ENCODE measurements around the gene FLVCR2. TPM values are rescaled to one million over a fixed set of nuclear protein-coding genes. Genes with fewer than 3 reads are reported as not detected.
A peak's percentile ranks its signal among the peaks of the same experiment; 100 is the strongest.

FLVCR2 gene
- total RNA-seq, 1 experiment from 2014 or later, result 6.6 TPM

DNA sequence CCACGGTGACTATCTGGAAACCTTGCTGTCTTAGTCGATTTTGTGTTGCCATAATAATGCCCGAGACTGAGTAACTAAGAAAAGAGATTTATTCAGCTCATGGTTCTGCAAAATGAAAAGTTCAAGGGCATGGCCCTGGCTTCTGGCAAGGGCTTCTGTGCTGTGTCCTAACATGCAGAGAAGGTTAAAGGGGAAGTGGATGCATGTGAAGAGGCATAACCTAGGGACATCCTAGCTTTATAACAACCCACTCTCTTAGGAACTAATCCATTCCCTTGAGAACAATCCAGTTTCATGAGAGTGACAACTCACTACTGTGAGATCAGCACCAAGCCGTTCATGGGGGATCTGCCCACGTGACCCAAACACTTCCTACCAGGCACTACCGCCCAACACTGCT, 11.5 kb downstream of the FLVCR2 start:
- Mint-ChIP-seq H3K9me3 (peaks cover 32% of the 10 kb centered on the region), H3K27me3 (ENCODE audit: low read depth) (no peaks in the 10 kb centered on the region; the same call in none of the 2 replicates), H3K27ac (no peak overlapping the region), H3K4me3 (no peak overlapping the region), H3K4me1 (peaks cover 13% of the 10 kb centered on the region), H3K36me3 (peaks cover 29% of the 10 kb centered on the region)
- DNase-seq (ENCODE audit: low spot score), result no peak
- ATAC-seq, result no peak
- POLR2A ChIA-PET, result no interaction called here
- TF ChIP-seq, protein P1, sequence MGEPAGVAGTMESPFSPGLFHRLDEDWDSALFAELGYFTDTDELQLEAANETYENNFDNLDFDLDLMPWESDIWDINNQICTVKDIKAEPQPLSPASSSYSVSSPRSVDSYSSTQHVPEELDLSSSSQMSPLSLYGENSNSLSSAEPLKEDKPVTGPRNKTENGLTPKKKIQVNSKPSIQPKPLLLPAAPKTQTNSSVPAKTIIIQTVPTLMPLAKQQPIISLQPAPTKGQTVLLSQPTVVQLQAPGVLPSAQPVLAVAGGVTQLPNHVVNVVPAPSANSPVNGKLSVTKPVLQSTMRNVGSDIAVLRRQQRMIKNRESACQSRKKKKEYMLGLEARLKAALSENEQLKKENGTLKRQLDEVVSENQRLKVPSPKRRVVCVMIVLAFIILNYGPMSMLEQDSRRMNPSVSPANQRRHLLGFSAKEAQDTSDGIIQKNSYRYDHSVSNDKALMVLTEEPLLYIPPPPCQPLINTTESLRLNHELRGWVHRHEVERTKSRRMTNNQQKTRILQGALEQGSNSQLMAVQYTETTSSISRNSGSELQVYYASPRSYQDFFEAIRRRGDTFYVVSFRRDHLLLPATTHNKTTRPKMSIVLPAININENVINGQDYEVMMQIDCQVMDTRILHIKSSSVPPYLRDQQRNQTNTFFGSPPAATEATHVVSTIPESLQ (CRISPR knock-in tag; IDR thresholded peaks at IDR 0.05), result no peak
- TF ChIP-seq, protein P2, sequence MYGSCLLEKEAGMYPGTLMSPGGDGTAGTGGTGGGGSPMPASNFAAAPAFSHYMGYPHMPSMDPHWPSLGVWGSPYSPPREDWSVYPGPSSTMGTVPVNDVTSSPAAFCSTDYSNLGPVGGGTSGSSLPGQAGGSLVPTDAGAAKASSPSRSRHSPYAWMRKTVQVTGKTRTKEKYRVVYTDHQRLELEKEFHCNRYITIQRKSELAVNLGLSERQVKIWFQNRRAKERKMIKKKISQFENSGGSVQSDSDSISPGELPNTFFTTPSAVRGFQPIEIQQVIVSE (CRISPR knock-in tag; IDR thresholded peaks at IDR 0.05; ENCODE audit: borderline replicate concordance), result no peak
- no peak for TF ChIP-seq ZBTB21 (CRISPR knock-in tag; IDR thresholded peaks at IDR 0.05; ENCODE audit: borderline replicate concordance)
- TF ChIP-seq, protein P3, sequence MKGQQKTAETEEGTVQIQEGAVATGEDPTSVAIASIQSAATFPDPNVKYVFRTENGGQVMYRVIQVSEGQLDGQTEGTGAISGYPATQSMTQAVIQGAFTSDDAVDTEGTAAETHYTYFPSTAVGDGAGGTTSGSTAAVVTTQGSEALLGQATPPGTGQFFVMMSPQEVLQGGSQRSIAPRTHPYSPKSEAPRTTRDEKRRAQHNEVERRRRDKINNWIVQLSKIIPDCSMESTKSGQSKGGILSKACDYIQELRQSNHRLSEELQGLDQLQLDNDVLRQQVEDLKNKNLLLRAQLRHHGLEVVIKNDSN (CRISPR knock-in tag; IDR thresholded peaks at IDR 0.05), result no peak
- CTCF ChIA-PET, result interaction anchor here (1.3 to 1.8 kb wide), 2 partner anchors 12 to 64 kb away, joined by 3 to 6 read pairs; partner anchors contain the start of gene FLVCR2

DNA sequence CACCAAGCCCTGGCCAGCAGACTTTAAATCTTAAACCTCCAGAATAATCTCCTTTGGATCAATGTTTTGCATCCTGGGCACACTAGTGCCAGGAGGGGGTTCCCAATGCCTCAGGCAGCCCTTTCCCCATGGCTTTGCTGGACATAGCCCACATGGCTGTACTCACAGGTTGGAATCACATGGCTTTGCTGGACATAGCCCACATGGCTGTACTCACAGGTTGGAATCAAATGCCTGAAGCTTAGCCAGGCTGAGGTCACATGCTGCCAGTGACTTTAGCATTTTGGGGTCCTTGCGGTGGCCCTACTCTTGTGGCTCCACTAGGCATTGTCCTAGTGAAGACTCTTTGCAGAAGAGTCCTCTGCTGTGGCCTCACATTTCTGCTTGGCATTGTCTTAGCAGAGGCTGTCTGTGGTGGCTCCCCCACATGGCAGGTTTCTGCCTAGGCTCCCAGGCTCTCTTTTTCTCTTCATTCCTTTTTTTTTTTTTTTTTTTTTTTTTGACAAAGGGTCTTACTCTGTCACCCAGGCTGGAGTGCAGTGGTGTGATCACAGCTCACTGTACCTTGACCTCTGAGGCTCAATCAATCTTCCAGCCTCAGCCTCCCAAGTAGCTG, 13.0 kb downstream of the FLVCR2 start:
- ChIA-PET CTCF (interaction anchor here (0.7 kb wide), 1 partner anchor 81 kb away, joined by 4 read pairs; no protein-coding TSS in a partner anchor), POLR2A (no interaction called here)
- H3K27me3 Mint-ChIP-seq (ENCODE audit: low read depth), result no peaks in the 10 kb centered on the region; the same call in none of the 2 replicates
- peaks cover 32% of the 10 kb centered on the region for H3K9me3 Mint-ChIP-seq
- peaks cover 29% of the 10 kb centered on the region for H3K36me3 Mint-ChIP-seq
- TF ChIP-seq, protein P2 (CRISPR knock-in tag; IDR thresholded peaks at IDR 0.05; ENCODE audit: borderline replicate concordance), result no peak
- TF ChIP-seq TP53 (CRISPR knock-in tag; IDR thresholded peaks at IDR 0.05) (no peak), JAZF1 (CRISPR knock-in tag; IDR thresholded peaks at IDR 0.05) (no peak), ZNF121 (CRISPR knock-in tag; IDR thresholded peaks at IDR 0.05) (no peak), ETV6 (CRISPR knock-in tag; IDR thresholded peaks at IDR 0.05) (no peak), SOX15 (CRISPR knock-in tag; IDR thresholded peaks at IDR 0.05) (no peak)
- H3K27ac Mint-ChIP-seq, result no peak overlapping the region
- peak; percentile 69 for ATAC-seq
- DNase-seq (ENCODE audit: low spot score), result no peak
- no peak overlapping the region for H3K4me3 Mint-ChIP-seq
- H3K4me1 Mint-ChIP-seq, result peaks cover 12% of the 10 kb centered on the region

DNA sequence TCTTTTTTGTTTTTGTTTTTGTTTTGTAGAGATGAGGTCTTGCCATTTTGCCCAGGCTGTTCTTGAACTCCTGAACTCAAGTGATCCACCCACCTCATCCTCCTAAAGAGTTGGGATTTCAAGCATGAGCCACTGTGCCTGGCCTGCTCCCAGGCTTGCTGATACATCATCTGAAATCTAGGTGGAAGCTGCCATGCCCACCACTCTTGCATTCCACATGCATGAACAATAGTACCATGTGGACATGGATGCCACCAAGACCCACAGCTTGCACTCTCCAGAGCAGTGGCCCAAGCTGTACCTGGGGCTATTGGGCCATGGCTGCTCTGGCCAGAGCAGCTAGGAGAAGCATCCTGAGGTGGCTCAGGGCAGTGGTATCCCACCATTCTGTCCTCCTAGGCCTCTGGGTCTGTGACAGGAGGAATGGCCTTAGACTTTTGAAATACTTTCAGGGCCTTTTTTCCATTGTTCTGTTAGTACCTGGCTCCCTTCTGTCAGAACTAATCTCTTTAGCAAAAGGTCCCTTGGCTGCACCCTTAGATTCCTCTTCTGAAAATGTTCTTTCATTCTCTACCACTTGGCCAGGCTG, 13.7 kb downstream of the FLVCR2 start:
- Mint-ChIP-seq H3K4me3 (no peak overlapping the region), H3K27me3 (ENCODE audit: low read depth) (no peaks in the 10 kb centered on the region; the same call in none of the 2 replicates), H3K27ac (no peak overlapping the region), H3K36me3 (peaks cover 29% of the 10 kb centered on the region), H3K9me3 (peaks cover 32% of the 10 kb centered on the region), H3K4me1 (peaks cover 6% of the 10 kb centered on the region)
- DNase-seq (ENCODE audit: low spot score) (no peak), ATAC-seq (no peak)
- POLR2A ChIA-PET, result no interaction called here
- CTCF ChIA-PET, result interaction anchor here (0.7 to 1.2 kb wide), 2 partner anchors 14 to 81 kb away, joined by 4 read pairs; partner anchors contain the start of gene FLVCR2
- TF ChIP-seq ELF4 (CRISPR knock-in tag; IDR thresholded peaks at IDR 0.05; ENCODE audit: low read depth) (no peak), GRHL2 (CRISPR knock-in tag; IDR thresholded peaks at IDR 0.05; ENCODE audit: insufficient replicate concordance, severe bottlenecking) (no peak)
- TF ChIP-seq, protein P4, sequence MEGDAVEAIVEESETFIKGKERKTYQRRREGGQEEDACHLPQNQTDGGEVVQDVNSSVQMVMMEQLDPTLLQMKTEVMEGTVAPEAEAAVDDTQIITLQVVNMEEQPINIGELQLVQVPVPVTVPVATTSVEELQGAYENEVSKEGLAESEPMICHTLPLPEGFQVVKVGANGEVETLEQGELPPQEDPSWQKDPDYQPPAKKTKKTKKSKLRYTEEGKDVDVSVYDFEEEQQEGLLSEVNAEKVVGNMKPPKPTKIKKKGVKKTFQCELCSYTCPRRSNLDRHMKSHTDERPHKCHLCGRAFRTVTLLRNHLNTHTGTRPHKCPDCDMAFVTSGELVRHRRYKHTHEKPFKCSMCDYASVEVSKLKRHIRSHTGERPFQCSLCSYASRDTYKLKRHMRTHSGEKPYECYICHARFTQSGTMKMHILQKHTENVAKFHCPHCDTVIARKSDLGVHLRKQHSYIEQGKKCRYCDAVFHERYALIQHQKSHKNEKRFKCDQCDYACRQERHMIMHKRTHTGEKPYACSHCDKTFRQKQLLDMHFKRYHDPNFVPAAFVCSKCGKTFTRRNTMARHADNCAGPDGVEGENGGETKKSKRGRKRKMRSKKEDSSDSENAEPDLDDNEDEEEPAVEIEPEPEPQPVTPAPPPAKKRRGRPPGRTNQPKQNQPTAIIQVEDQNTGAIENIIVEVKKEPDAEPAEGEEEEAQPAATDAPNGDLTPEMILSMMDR (IDR thresholded peaks at IDR 0.05), result no peak
- TF ChIP-seq, protein P5, sequence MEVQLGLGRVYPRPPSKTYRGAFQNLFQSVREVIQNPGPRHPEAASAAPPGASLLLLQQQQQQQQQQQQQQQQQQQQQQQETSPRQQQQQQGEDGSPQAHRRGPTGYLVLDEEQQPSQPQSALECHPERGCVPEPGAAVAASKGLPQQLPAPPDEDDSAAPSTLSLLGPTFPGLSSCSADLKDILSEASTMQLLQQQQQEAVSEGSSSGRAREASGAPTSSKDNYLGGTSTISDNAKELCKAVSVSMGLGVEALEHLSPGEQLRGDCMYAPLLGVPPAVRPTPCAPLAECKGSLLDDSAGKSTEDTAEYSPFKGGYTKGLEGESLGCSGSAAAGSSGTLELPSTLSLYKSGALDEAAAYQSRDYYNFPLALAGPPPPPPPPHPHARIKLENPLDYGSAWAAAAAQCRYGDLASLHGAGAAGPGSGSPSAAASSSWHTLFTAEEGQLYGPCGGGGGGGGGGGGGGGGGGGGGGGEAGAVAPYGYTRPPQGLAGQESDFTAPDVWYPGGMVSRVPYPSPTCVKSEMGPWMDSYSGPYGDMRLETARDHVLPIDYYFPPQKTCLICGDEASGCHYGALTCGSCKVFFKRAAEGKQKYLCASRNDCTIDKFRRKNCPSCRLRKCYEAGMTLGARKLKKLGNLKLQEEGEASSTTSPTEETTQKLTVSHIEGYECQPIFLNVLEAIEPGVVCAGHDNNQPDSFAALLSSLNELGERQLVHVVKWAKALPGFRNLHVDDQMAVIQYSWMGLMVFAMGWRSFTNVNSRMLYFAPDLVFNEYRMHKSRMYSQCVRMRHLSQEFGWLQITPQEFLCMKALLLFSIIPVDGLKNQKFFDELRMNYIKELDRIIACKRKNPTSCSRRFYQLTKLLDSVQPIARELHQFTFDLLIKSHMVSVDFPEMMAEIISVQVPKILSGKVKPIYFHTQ (CRISPR knock-in tag; IDR thresholded peaks at IDR 0.05), result no peak
- TF ChIP-seq, protein P6, sequence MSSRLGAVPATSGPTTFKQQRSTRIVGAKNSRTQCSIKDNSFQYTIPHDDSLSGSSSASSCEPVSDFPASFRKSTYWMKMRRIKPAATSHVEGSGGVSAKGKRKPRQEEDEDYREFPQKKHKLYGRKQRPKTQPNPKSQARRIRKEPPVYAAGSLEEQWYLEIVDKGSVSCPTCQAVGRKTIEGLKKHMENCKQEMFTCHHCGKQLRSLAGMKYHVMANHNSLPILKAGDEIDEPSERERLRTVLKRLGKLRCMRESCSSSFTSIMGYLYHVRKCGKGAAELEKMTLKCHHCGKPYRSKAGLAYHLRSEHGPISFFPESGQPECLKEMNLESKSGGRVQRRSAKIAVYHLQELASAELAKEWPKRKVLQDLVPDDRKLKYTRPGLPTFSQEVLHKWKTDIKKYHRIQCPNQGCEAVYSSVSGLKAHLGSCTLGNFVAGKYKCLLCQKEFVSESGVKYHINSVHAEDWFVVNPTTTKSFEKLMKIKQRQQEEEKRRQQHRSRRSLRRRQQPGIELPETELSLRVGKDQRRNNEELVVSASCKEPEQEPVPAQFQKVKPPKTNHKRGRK (CRISPR knock-in tag; IDR thresholded peaks at IDR 0.05; ENCODE audit: borderline replicate concordance), result no peak
- TF ChIP-seq, protein P7, sequence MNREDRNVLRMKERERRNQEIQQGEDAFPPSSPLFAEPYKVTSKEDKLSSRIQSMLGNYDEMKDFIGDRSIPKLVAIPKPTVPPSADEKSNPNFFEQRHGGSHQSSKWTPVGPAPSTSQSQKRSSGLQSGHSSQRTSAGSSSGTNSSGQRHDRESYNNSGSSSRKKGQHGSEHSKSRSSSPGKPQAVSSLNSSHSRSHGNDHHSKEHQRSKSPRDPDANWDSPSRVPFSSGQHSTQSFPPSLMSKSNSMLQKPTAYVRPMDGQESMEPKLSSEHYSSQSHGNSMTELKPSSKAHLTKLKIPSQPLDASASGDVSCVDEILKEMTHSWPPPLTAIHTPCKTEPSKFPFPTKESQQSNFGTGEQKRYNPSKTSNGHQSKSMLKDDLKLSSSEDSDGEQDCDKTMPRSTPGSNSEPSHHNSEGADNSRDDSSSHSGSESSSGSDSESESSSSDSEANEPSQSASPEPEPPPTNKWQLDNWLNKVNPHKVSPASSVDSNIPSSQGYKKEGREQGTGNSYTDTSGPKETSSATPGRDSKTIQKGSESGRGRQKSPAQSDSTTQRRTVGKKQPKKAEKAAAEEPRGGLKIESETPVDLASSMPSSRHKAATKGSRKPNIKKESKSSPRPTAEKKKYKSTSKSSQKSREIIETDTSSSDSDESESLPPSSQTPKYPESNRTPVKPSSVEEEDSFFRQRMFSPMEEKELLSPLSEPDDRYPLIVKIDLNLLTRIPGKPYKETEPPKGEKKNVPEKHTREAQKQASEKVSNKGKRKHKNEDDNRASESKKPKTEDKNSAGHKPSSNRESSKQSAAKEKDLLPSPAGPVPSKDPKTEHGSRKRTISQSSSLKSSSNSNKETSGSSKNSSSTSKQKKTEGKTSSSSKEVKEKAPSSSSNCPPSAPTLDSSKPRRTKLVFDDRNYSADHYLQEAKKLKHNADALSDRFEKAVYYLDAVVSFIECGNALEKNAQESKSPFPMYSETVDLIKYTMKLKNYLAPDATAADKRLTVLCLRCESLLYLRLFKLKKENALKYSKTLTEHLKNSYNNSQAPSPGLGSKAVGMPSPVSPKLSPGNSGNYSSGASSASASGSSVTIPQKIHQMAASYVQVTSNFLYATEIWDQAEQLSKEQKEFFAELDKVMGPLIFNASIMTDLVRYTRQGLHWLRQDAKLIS (CRISPR knock-in tag; IDR thresholded peaks at IDR 0.05; ENCODE audit: borderline replicate concordance), result no peak
